GM19455 (cell line): ENCODE results near the gene RPS27.
"Not testable (repeated sequence)": the region's sequence is repeated elsewhere in the genome, so short reads cannot be mapped to it uniquely, and the experiment has no call there.

Source experiments
- ATAC-seq: cut with Tn5 transposase; IDR thresholded peaks from one replicate; pipeline ENCODE4 v1.9.1; 2021; ENCODE audit not compliant: unreplicated experiment

RPS27 gene

GRCh38 chr1:153960206-153960605, 30.4 kb upstream of the RPS27 start:
- no peak for ATAC-seq

DNA sequence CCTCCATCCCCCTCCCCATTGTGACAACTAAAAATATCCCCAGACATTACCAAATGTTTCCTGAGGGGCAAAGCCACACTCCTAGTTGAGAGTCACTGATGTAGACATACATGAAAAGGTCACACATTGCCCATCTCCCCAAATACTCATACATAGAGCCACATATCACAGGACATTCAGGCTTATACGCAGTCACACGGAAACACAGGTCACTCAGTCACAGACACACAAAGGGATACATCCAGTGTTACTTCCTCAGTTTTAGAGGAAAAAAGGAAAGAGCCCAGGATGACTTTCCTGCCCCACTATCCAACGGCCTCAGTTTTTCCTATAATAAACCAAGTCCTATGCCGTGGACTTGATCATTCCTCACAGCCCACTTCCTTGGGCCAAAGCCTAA, 29.1 kb upstream of the RPS27 start:
- no peak for ATAC-seq

DNA sequence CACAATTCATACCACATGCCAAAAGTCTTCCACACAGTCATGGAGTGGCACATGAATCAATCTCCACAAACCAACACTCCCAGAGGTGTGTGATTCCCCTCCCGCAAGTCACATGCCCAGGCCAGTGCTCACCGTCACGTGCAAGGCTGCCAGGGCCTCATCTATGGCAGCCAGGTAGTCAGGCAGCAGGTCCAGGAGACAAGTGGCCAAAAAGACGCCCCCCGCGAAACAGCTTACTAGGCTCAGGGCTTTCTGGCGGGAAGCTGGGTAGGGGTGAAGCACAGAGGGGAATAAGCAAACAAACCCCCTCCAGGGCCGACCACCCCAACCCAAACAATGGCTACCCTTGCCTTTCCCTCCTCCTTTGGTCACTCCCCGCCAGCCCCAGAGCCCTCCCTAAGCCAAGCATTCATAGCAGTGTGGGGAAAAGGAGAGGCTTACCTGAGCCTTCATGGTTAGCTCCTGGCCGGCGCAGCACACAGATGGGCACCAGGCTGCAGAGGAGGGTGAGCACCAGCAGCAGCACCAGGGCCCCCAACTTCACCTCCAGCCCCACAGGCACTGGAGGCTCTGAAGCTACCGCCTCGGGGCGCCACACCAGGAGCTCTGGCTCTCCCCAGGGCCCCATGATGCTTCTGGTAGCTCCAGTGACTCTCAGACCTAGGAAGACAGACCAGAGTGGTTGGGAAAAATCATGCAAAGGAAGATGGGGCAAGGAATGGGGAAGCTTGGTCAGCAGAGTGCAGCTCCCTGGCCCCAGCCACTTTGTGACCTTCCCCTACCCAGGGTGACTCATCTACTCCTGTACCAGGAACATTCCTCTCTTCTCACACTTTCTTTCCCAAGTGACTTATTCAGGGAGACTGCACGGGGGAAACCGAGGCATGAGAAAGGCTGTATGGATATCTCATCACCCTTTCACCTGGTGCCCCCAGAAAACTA, 28.2 kb upstream of the RPS27 start:
- ATAC-seq = no peak

GRCh38 chr1:153963030-153963849, 27.3 kb upstream of the RPS27 start, which contains the start of gene SLC39A1:
Gene SLC39A1 (minus strand): TSS chr1:153963537. CDS start chr1:153962715, 822 bp downstream.
- peak; percentile 46 for ATAC-seq

DNA sequence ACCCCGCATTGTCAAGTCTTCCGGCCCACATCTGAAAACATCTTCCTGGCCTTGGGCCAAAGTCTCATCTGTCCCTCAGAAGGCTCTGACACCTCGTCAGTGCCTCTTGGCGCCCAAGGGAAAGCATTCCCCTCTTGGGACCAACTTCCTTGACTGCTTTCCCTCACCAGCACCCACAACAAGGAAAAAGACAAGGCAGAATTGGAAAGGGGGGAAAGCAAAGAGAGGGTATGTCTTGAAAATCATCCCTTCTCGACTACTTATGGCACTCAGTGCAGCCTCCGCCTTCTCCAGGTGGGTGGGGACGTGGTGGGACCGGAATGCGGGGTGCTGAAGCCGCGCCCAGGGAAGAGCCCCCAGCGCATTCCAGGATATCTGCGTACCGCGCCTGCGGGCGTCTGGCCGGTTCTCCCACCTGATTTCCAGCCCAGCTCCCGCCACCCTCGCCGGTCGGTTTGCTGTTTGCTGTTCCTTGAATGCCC, 26.7 kb upstream of the RPS27 start:
- ATAC-seq = no peak

- peak; percentile 73 for ATAC-seq
Measured at GRCh38 chr1:153967107-153967999, 23.2 kb upstream of the RPS27 start, which contains the start of gene CREB3L4. Gene CREB3L4 (plus strand): TSS chr1:153967902. CDS start chr1:153968526, 624 bp downstream.

- no peak for ATAC-seq
Measured at GRCh38 chr1:153968000-153968363, 22.6 kb upstream of the RPS27 start.

GRCh38 chr1:153968408-153968807, 22.2 kb upstream of the RPS27 start:
- no peak for ATAC-seq

GRCh38 chr1:153968972-153969371, 21.6 kb upstream of the RPS27 start:
- no peak for ATAC-seq

DNA sequence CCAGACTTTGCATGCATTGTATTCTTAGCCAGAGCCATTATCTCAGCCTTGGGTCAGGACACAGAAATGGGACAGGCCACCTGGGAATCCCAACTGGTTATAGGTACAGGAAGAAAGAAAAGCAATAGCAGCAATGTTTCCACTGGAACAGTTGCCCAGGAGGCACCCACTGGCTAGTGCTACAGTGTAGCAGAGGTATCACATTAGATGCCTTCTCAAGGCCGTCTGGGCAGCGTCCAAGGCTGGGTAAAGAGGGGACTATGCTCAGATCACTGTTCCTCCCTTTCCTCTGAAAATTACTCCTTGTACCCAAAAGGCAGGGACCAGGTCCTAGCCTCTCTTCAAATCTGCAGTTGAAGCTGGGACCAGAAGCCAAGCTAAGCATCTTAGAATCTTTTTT, 20.2 kb upstream of the RPS27 start:
- no peak for ATAC-seq

- ATAC-seq = no peak
Measured at GRCh38 chr1:153973071-153973470, 17.5 kb upstream of the RPS27 start.

DNA sequence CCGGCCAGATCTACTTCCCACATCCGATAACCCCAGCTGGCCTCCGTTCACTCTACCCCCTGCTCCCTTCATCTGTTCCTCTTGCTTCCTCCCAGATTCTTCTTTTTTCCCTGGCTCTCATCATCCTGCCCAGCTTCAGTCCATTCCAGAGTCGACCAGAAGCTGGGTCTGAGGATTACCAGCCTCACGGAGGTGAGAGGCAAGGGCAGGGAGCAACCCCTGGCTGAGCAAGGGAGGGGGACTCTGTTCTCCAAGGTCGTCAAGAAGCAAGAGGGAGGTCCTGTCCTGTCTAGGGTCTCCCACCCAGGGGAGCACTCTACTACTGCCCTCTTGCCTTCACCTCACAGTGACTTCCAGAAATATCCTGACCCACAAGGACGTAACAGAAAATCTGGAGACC, 17.0 kb upstream of the RPS27 start:
- no peak for ATAC-seq

DNA sequence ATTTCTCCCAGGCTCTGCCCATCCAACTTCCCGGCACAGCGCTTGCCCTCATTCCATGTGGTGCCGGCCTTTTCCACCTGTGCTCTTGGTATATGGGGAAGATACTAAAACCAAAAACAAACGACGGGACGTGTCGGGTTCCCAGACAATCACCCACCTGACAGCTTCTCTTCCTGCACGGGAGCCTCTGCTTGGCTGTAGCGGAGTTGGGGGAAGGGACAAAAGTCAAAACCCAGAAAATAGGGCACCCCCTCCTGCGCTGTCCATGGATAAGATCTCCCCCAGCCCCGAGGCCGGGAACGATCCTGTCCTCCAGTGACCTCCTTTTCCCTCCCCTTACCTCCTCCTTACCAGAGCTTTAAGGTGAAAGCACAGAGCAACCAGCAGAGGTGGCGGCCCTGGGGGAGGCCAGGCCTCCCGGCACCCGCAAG, 13.7 kb upstream of the RPS27 start:
- ATAC-seq = no peak

DNA sequence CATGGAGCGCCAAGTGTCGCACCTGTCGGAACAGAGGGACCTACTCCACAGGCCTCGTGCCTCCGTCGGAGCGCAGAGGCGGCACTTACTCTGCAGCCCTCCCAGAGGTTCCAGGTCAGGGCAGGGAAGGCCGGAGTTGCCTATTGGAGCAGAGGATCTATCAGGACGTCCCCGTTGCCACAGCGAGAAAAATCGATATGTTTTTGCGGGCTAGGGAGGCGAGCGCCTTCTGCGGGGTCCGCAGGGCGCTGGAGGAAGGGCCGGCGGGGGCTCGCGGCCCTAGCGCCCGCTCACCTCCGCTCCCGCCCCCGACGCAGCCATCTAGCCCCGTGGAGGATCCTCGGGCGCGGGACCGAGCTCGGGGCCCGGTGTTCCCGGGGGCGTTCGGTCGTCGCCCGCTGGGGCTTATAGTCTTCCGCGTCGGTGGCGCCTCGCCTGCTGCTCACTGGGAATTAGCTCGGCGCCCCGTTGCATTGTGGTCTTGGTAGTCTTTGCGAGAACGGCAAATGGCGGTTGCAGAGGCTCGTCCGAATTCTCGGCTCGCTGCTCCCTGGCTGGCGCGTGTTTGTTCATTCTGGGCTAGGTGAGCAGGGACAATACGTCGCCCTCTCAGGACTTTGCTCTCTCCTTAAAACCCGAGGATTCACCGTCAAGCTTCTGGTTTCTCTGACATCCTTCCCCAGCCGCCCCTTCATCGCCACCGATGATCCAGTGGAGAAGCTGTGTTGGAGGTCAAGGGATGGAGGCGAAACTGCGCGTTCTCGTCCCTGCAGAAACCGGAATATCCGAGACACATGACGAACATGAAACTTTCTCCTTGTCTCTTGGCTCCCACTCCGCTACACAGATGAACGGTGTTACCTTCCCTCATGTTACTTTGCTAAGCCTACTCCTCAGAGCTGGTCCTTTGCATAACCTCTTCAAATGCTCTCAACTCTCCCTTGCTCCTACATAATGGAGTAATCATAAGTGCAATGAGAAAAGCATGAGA, 13.0 kb upstream of the RPS27 start, which contains the start of gene JTB:
JTB (minus strand) TSS at position 425 of the 991 bp plus-strand sequence; CDS start at position 3, 422 bp downstream.
- ATAC-seq = peak; percentile 80

DNA sequence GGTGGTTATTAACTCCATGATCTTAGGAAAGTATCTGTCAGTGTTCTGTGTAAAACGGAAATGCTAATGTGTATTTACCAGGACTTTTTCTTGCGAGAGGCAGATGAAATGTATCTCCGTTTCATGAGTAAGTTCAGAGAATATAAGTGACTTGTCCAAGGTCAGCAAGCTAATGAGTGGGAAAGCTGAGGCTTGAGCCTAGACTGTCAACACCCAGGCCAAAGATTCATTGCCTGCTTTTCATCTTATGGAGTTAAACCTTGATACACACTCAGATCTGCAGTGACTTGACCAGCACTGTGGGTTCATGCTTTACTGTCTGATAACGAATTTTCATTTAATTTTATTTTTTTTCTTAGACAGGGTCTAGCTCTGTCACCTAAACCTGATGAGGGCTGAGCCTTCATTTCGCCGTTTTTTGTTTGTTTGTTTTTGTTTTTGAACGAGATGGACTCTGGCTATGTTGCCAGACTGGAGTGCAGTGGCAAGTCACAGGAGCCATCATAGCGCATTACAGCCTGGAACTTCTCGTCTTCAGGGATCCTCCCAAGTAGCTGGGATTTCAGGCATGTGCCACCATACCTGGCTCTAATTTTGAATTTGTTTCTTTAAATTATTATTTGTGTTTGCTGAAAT, 12.2 kb upstream of the RPS27 start:
- ATAC-seq = no peak

GRCh38 chr1:153979091-153979490, 11.5 kb upstream of the RPS27 start:
- not testable (repeated sequence) for ATAC-seq

GRCh38 chr1:153981735-153982134, 8.8 kb upstream of the RPS27 start:
- ATAC-seq = not testable (repeated sequence)

GRCh38 chr1:153984123-153984894, 6.3 kb upstream of the RPS27 start:
- ATAC-seq = no peak
